ENCODE measurements around the gene AMN. TPM values are rescaled to one million over a fixed set of nuclear protein-coding genes. Genes with fewer than 3 reads are reported as not detected.

AMN gene
- total and polyA plus RNA-seq, 2 experiments from 2014 or later = 0.48 to 1.3 TPM

- Histone ChIP-seq H3K27me3 (no peaks in the 10 kb centered on the region), H3K36me3 (peaks cover 31% of the 10 kb centered on the region), H3K4me1 (ENCODE audit: low read depth) (peaks cover 16% of the 10 kb centered on the region), H3K4me3 (no peak overlapping the region), H3K27ac (peak overlapping the region; percentile 85), H3K9me3 (ENCODE audit: low read depth) (no peaks in the 10 kb centered on the region)
- DNase-seq (ENCODE audit: low read depth in 1 of 2, low spot score in 1 of 2) = no peak
- TF ChIP-seq, protein P1, sequence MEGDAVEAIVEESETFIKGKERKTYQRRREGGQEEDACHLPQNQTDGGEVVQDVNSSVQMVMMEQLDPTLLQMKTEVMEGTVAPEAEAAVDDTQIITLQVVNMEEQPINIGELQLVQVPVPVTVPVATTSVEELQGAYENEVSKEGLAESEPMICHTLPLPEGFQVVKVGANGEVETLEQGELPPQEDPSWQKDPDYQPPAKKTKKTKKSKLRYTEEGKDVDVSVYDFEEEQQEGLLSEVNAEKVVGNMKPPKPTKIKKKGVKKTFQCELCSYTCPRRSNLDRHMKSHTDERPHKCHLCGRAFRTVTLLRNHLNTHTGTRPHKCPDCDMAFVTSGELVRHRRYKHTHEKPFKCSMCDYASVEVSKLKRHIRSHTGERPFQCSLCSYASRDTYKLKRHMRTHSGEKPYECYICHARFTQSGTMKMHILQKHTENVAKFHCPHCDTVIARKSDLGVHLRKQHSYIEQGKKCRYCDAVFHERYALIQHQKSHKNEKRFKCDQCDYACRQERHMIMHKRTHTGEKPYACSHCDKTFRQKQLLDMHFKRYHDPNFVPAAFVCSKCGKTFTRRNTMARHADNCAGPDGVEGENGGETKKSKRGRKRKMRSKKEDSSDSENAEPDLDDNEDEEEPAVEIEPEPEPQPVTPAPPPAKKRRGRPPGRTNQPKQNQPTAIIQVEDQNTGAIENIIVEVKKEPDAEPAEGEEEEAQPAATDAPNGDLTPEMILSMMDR (IDR thresholded peaks at IDR 0.05; ENCODE audit: low read depth, low read length) = no peak
These were observed 29.8 kb downstream of the AMN start for GRCh38 chr14:102952276-102952675.

DNA sequence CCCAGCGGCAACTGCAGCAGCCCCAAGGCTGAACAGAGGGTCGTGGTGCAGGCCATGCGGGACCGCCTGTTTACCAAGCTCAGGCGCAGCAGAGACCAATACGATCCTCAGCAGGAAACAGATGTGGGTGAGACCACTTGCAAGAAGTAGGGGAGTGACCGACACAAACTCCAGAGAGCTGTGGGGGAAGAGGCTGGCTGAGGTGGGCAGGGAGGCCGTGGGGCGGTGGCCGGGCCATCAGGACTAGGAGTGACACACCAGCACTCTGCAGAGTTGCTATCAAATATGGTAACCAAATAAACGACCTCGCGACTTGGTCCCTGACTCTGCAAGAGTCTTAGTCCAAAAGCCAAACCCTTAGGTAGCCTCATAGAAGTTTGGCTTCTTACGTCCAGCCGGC is 30.6 kb downstream of the AMN start:
- H3K27ac ChIP-seq = peak overlapping the region; percentile 85
- H3K4me1 ChIP-seq (ENCODE audit: low read depth) = peaks cover 16% of the 10 kb centered on the region
- peaks cover 36% of the 10 kb centered on the region for H3K36me3 ChIP-seq
- no peak overlapping the region for H3K4me3 ChIP-seq
- H3K9me3 ChIP-seq (ENCODE audit: low read depth) = no peaks in the 10 kb centered on the region
- H3K27me3 ChIP-seq = no peaks in the 10 kb centered on the region
- TF ChIP-seq, protein P1 (IDR thresholded peaks at IDR 0.05; ENCODE audit: low read depth, low read length) = no peak
- no peak for DNase-seq (ENCODE audit: low read depth in 1 of 2, low spot score in 1 of 2)

GRCh38 chr14:102954081-102954789 is 31.8 kb downstream of the AMN start:
- H3K4me1 ChIP-seq (ENCODE audit: low read depth) = peaks cover 16% of the 10 kb centered on the region
- no peak for DNase-seq (ENCODE audit: low read depth in 1 of 2, low spot score in 1 of 2)
- TF ChIP-seq, protein P1 (IDR thresholded peaks at IDR 0.05; ENCODE audit: low read depth, low read length) = no peak
- peaks cover 40% of the 10 kb centered on the region for H3K36me3 ChIP-seq
- no peaks in the 10 kb centered on the region for H3K9me3 ChIP-seq (ENCODE audit: low read depth)
- no peaks in the 10 kb centered on the region for H3K27me3 ChIP-seq
- H3K4me3 ChIP-seq = no peak overlapping the region
- no peak overlapping the region for H3K27ac ChIP-seq

DNA sequence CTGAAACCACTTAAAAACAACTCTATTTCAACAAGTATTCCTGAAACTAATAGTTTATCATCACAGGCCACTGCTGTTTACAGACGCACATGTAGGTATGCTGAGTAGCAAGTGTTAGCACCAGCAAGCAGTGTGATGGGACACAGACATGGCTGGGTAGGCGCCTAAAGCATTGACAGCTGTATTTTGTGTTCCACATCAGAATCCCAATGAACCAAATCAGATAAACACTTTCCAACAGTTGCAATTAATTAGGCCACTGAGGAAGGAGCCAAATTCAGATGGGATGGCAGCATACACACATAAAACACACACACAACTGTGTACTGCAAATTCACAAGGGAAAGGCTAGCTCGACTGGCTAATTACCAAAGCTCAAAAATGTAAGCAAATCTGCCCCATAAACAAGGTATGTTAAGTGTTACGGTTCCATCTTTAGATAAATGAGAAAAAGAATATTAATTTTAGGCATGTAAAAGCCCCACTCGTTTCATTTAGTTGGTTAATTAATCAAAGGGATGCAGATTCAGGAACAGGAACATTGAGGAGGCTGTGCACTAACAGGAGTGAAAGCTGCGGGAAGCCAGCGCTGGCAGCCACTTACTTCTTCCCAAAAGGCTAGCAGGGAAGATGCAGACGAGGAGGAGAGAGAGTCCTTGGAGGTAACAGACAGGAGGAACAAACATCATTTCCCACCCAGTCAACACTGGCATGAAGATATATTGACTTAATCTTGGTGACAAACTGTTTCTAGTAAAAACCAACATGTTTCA is 33.4 kb downstream of the AMN start:
- H3K9me3 ChIP-seq (ENCODE audit: low read depth) = no peaks in the 10 kb centered on the region
- TF ChIP-seq, protein P1 (IDR thresholded peaks at IDR 0.05; ENCODE audit: low read depth, low read length) = no peak
- DNase-seq (ENCODE audit: low read depth in 1 of 2, low spot score in 1 of 2) = no peak
- peaks cover 16% of the 10 kb centered on the region for H3K4me1 ChIP-seq (ENCODE audit: low read depth)
- no peaks in the 10 kb centered on the region for H3K27me3 ChIP-seq
- H3K36me3 ChIP-seq = peaks cover 39% of the 10 kb centered on the region
- no peak overlapping the region for H3K4me3 ChIP-seq
- H3K27ac ChIP-seq = no peak overlapping the region

- DNase-seq (ENCODE audit: low read depth in 1 of 2, low spot score in 1 of 2) = no peak
These were observed 34.8 kb downstream of the AMN start for GRCh38 chr14:102957222-102957621.

More at GRCh38 chr14:102957222-102957621, 34.8 kb downstream of the AMN start:
- Histone ChIP-seq H3K27ac (no peak overlapping the region), H3K36me3 (peaks cover 52% of the 10 kb centered on the region), H3K4me3 (no peak overlapping the region), H3K27me3 (no peaks in the 10 kb centered on the region), H3K9me3 (ENCODE audit: low read depth) (no peaks in the 10 kb centered on the region), H3K4me1 (ENCODE audit: low read depth) (peaks cover 9% of the 10 kb centered on the region)
- TF ChIP-seq, protein P1 (IDR thresholded peaks at IDR 0.05; ENCODE audit: low read depth, low read length) = no peak
